HG02970 (cell line): Measurements from ENCODE around the gene EFCAB6.

Experiments
- ATAC-seq: cut with Tn5 transposase; IDR thresholded peaks from one replicate; pipeline ENCODE4 v1.9.1; 2021; ENCODE audit warnings: mild to moderate bottlenecking, moderate library complexity, moderate number of reproducible peaks; ENCODE audit not compliant: unreplicated experiment, low FRiP score

Gene EFCAB6

GRCh38 chr22:43512279-43512678 lies 299.8 kb downstream of the EFCAB6 start:
- no peak for ATAC-seq

- ATAC-seq: no peak
Observed at GRCh38 chr22:43511276-43511910, 300.7 kb downstream of the EFCAB6 start.

GRCh38 chr22:43510281-43511070 lies 301.6 kb downstream of the EFCAB6 start:
- no peak for ATAC-seq

GRCh38 chr22:43509337-43509736 lies 302.8 kb downstream of the EFCAB6 start:
- no peak for ATAC-seq

- ATAC-seq: no peak
Observed at GRCh38 chr22:43508489-43508888, 303.6 kb downstream of the EFCAB6 start.

- ATAC-seq: no peak
Observed at GRCh38 chr22:43507235-43507634, 304.9 kb downstream of the EFCAB6 start.

- ATAC-seq: no peak
Observed at GRCh38 chr22:43506487-43506886, 305.6 kb downstream of the EFCAB6 start.

- no peak for ATAC-seq
Observed at GRCh38 chr22:43505896-43506295, 306.2 kb downstream of the EFCAB6 start.

- no peak for ATAC-seq
Observed at GRCh38 chr22:43505423-43505822, 306.7 kb downstream of the EFCAB6 start.

- ATAC-seq: no peak
Observed at GRCh38 chr22:43504666-43505261, 307.3 kb downstream of the EFCAB6 start.

- no peak for ATAC-seq
Observed at GRCh38 chr22:43504068-43504467, 308.0 kb downstream of the EFCAB6 start.

GRCh38 chr22:43502306-43502874 lies 309.7 kb downstream of the EFCAB6 start:
- no peak for ATAC-seq

- no peak for ATAC-seq
Observed at GRCh38 chr22:43501878-43502277, 310.2 kb downstream of the EFCAB6 start.

- no peak for ATAC-seq
Observed at GRCh38 chr22:43500792-43501785, 311.0 kb downstream of the EFCAB6 start.

- no peak for ATAC-seq
Observed at GRCh38 chr22:43498856-43499253, 313.2 kb downstream of the EFCAB6 start.

- ATAC-seq: no peak
Observed at GRCh38 chr22:43497956-43498855, 313.9 kb downstream of the EFCAB6 start.

GRCh38 chr22:43493297-43493696 lies 318.8 kb downstream of the EFCAB6 start:
- no peak for ATAC-seq

GRCh38 chr22:43491737-43492136 lies 320.4 kb downstream of the EFCAB6 start:
- no peak for ATAC-seq

- no peak for ATAC-seq
Observed at GRCh38 chr22:43491177-43491576, 320.9 kb downstream of the EFCAB6 start.
